Measurements from ENCODE around the gene ACSL5. TPM values are rescaled to one million over a fixed set of nuclear protein-coding genes. Genes with fewer than 3 reads are reported as not detected.

The ACSL5 gene
- total RNA-seq, 1 experiment from 2014 or later = 1.4 TPM

GRCh38 chr10:112345743-112346142 lies 28.2 kb upstream of the ACSL5 start:
- H3K36me3 ChIP-seq (ENCODE audit: low read depth, low read length) = no peaks in the 10 kb centered on the region
- no peaks in the 10 kb centered on the region for H4K20me1 ChIP-seq (ENCODE audit: low read length)
- ChIA-PET CTCF (no interaction called here), POLR2A (ENCODE audit: unreplicated experiment) (no interaction called here)
- H3F3A ChIP-seq (ENCODE audit: low read length, unreplicated experiment) = no peaks in the 10 kb centered on the region
- intact Hi-C loops (cut with micrococcal nuclease) = no loop called here
- H3K27me3 ChIP-seq (ENCODE audit: low read length) = no peaks in the 10 kb centered on the region
- no peak overlapping the region for H3K27ac ChIP-seq (ENCODE audit: low read length)
- H3K79me2 ChIP-seq (ENCODE audit: low read length) = no peaks in the 10 kb centered on the region
- no peak overlapping the region for H3K9ac ChIP-seq (ENCODE audit: low read length)
- no peak overlapping the region for H3K4me2 ChIP-seq (ENCODE audit: low read length)
- ATAC-seq (no peak), DNase-seq (no peak)
- no peak overlapping the region for H3K4me3 ChIP-seq (ENCODE audit: low read length)
- H3K9me2 ChIP-seq (replicated peaks; ENCODE audit: low read length) = no peaks in the 10 kb centered on the region
- no peaks in the 10 kb centered on the region for H3K4me1 ChIP-seq (ENCODE audit: insufficient read depth, low read length)
- no peak for TF ChIP-seq EZH2phosphoT487 (IDR thresholded peaks at IDR 0.05; ENCODE audit: borderline replicate concordance, low read length)
- no peak for TF ChIP-seq EZH2 (IDR thresholded peaks at IDR 0.05; ENCODE audit: low read length, unreplicated experiment)
- no peak for TF ChIP-seq CTCF (conservative IDR thresholded peaks at IDR 0.05; ENCODE audit: low read depth, low read length)
- no peaks in the 10 kb centered on the region for H3K9me3 ChIP-seq (ENCODE audit: low read length)
- no peak overlapping the region for H2AFZ ChIP-seq (ENCODE audit: low read length)
- no TSS peak for BruUV-seq (replicated peaks)

GRCh38 chr10:112346774-112347173 lies 27.1 kb upstream of the ACSL5 start:
- H3K4me1 ChIP-seq (ENCODE audit: insufficient read depth, low read length) = no peaks in the 10 kb centered on the region
- H3K9me3 ChIP-seq (ENCODE audit: low read length) = no peaks in the 10 kb centered on the region
- no peaks in the 10 kb centered on the region for H3F3A ChIP-seq (ENCODE audit: low read length, unreplicated experiment)
- ATAC-seq (no peak), DNase-seq (no peak)
- intact Hi-C loops (cut with micrococcal nuclease) = no loop called here
- no peaks in the 10 kb centered on the region for H4K20me1 ChIP-seq (ENCODE audit: low read length)
- no peak overlapping the region for H3K27ac ChIP-seq (ENCODE audit: low read length)
- no peaks in the 10 kb centered on the region for H3K36me3 ChIP-seq (ENCODE audit: low read depth, low read length)
- H3K4me3 ChIP-seq (ENCODE audit: low read length) = no peak overlapping the region
- H3K27me3 ChIP-seq (ENCODE audit: low read length) = no peaks in the 10 kb centered on the region
- no peak overlapping the region for H2AFZ ChIP-seq (ENCODE audit: low read length)
- no peak overlapping the region for H3K4me2 ChIP-seq (ENCODE audit: low read length)
- no peaks in the 10 kb centered on the region for H3K79me2 ChIP-seq (ENCODE audit: low read length)
- H3K9ac ChIP-seq (ENCODE audit: low read length) = no peak overlapping the region
- no TSS peak for BruUV-seq (replicated peaks)
- ChIA-PET CTCF (no interaction called here), POLR2A (ENCODE audit: unreplicated experiment) (no interaction called here)
- H3K9me2 ChIP-seq (replicated peaks; ENCODE audit: low read length) = no peaks in the 10 kb centered on the region
- TF ChIP-seq CTCF (conservative IDR thresholded peaks at IDR 0.05; ENCODE audit: low read depth, low read length) (no peak), EZH2 (IDR thresholded peaks at IDR 0.05; ENCODE audit: low read length, unreplicated experiment) (no peak), EZH2phosphoT487 (IDR thresholded peaks at IDR 0.05; ENCODE audit: borderline replicate concordance, low read length) (no peak)

GRCh38 chr10:112347709-112348671 lies 25.9 kb upstream of the ACSL5 start:
- Histone ChIP-seq H4K20me1 (ENCODE audit: low read length) (no peaks in the 10 kb centered on the region), H3K36me3 (ENCODE audit: low read depth, low read length) (no peaks in the 10 kb centered on the region), H3K4me2 (ENCODE audit: low read length) (no peak overlapping the region), H3K9ac (ENCODE audit: low read length) (no peak overlapping the region), H3K27me3 (ENCODE audit: low read length) (no peaks in the 10 kb centered on the region), H3K4me1 (ENCODE audit: insufficient read depth, low read length) (no peaks in the 10 kb centered on the region), H3K4me3 (ENCODE audit: low read length) (no peak overlapping the region), H3K9me2 (replicated peaks; ENCODE audit: low read length) (no peaks in the 10 kb centered on the region), H3K9me3 (ENCODE audit: low read length) (no peaks in the 10 kb centered on the region), H3K27ac (ENCODE audit: low read length) (no peak overlapping the region), H2AFZ (ENCODE audit: low read length) (no peak overlapping the region), H3K79me2 (ENCODE audit: low read length) (no peaks in the 10 kb centered on the region), H3F3A (ENCODE audit: low read length, unreplicated experiment) (no peaks in the 10 kb centered on the region)
- DNase-seq (no peak), ATAC-seq (no peak)
- intact Hi-C loops (cut with micrococcal nuclease) = no loop called here
- BruUV-seq (replicated peaks) = no TSS peak
- CTCF ChIA-PET = no interaction called here
- TF ChIP-seq EZH2 (IDR thresholded peaks at IDR 0.05; ENCODE audit: low read length, unreplicated experiment) (no peak), CTCF (conservative IDR thresholded peaks at IDR 0.05; ENCODE audit: low read depth, low read length) (no peak), EZH2phosphoT487 (IDR thresholded peaks at IDR 0.05; ENCODE audit: borderline replicate concordance, low read length) (no peak)
- POLR2A ChIA-PET (ENCODE audit: unreplicated experiment) = no interaction called here

All from PC-3 (cell line).